GM18907 (cell line): ENCODE measurements around the gene STARD9.
"Not testable (repeated sequence)": the region's sequence is repeated elsewhere in the genome, so short reads cannot be mapped to it uniquely, and the experiment has no call there.

Experiments
- ATAC-seq: cut with Tn5 transposase; IDR thresholded peaks from one replicate; pipeline ENCODE4 v1.9.1; 2021; ENCODE audit warnings: mild to moderate bottlenecking, moderate library complexity; ENCODE audit not compliant: unreplicated experiment

STARD9 gene

DNA sequence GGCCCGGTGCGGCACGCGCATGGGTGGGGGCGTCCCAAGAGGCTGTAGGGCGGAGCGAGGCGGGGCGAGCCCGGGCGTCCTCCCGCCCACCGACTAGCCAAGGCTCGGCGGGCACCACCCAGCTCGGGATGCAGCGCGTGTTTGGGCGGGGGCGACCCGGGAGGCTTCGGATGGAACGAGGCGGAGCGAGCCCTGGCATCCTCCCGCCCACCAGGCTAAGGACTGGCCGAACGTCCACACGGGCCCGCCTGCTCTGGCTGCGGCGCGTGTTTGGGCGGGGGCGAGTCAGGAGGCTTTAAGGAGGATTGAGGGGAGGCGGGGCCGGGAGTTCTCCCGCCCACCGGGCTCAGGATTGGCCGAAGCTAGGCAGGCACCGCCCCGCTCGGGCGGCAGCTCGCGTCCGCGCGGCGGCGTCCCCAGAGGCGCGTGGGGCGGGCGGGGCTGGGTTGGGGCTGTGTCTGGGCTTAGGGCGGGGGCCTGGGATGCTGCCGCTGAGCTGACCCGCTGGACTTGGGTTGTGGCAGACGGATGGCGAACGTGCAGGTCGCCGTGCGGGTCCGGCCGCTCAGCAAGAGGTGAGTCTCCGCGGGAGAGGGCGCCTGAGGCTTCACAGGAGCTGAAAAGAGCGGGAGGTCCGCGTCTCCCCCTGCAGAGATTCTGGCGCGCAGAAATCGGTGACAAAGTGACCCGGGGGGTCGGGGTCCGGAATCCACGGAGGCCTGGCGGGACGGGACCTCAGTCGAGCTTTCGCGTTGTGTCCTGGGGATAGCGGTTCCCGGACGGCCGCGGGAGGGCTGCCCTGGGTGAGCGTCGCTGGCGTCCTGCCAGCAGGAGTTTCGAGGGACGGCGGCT, at the start of gene STARD9:
Gene STARD9, plus strand, starts transcription at position 419 of the 852 bp plus-strand sequence. Its CDS starts 110 bp downstream, at position 529.
- ATAC-seq: peak; percentile 92

GRCh38 chr15:42528970-42529369, 46.4 kb upstream of the STARD9 start:
- no peak for ATAC-seq

DNA sequence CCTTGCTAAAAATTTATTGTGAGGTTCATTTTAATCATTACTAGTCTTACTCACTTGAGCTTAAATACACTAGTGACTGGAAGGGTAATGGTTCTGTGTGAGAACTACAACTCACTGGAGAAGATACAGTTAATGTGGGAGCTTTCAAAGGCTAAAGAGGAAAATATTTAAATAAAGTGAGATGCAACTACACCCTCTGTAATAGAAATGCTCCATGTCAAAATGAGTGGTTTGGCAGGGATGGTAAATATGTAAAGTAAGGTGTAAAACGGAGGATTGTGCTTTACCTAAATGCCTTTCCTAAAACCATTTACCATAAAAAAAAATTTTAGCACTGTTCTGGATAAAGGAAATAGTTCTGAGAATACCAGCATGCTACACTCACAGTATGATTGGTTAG, 42.2 kb upstream of the STARD9 start:
- ATAC-seq: no peak

- ATAC-seq: no peak
Observed at GRCh38 chr15:42544853-42545629, 30.4 kb upstream of the STARD9 start.

DNA sequence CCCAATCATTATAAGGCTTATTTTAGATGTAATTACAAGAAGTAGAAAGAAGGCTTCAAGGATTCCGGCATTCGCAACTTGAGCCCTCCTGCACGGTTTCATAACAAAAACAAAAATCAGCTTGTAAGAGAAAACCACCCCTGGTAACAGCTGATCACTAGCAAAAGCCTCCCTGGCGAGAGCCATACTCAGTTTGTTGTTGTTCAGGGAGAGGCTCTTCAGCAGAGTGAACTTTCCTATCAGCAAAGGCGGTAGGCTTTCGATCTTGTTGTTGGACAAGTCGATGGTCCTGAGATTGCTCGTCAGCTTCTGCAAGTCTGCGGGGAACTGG, 27.5 kb upstream of the STARD9 start:
- ATAC-seq: peak; percentile 17

GRCh38 chr15:42548249-42549031, 27.0 kb upstream of the STARD9 start, which contains the start of the genes HAUS2 and LRRC57:
HAUS2 (plus strand) TSS chr15:42548838; CDS start chr15:42548873, 35 bp downstream.
LRRC57 (minus strand) TSS chr15:42548793; CDS start chr15:42548434, 359 bp downstream.
- ATAC-seq: peak; percentile 87

GRCh38 chr15:42549032-42549491, 26.3 kb upstream of the STARD9 start:
- ATAC-seq: peak; percentile 46

DNA sequence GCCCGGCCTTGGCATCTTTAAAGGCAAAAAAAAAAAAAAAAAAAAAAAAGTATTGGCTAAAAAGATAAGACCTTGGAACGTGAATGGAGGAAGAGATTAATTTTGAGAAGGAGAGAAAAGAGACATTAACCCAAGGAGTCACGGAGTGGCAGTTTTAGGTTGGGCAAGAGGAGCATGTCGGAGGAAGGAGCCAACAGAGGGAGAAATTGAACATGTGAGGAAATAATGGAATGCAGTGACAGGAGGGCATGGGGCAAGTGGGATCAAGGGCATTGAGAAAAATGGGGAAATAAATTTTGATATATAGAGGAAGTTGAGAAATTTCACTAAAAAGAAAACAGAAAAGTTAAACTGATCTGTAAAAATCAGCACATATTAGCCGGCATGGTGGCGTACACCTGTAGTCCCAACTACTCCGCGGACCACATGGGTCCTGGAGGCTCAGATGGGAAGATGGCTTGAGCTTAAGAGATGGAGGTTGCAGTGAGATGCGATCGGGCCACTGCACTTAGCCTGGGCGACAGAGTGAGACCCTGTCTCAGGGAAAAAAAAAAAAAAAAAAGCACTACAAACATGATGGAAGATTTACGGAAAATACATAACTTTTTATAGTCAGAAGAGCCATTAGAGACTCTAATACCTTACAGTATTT, 25.5 kb upstream of the STARD9 start:
- ATAC-seq: no peak

DNA sequence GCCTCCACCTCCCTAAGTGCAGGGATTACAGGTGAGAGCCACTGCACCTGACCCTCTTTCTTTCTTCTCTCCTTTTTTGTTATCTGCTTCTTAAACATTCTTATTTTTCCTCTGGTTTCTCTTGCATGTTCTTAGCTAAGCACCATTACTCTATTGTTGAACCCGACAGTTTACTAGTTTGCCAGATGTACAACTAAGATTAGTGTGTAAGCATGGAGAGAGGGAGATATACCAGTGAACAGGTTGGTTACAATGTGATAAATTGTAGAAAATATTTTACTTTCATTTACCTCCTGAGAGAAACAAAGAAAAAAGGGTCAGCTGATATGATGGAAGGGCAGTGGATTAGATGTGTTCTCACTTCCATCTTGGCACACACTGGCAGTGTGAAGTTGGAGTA, 21.9 kb upstream of the STARD9 start:
- ATAC-seq: no peak

DNA sequence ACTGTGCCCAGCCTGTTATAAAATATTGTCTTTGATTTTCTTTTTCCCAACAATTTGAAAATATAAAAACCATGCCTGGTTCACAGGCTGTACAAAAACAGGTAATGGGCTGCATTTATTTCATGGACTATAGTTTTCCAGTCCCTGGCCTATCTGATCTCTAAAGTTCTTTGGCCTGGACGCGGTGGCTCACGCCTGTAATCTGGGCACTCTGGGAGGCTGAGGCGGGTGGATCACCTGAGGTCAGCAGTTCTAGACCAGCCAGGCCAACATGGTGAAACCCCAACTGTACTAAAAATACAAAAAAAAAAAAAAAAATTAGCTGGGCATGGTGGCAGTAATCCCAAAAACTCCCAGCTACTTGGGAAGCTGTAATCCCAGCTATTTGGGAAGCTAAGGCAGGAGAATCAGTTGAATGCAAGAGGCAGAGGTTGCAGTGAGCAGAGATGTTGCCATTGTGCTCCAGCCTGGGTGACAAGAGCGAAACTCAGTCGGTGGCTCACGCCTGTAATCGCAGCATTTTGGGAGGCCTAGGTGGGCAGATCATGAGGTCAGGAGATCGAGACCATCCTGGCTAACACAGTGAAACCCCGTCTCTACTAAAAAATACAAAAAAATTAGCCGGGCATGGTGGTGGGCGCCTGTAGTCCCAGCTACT, 18.7 kb upstream of the STARD9 start:
- not testable (repeated sequence) for ATAC-seq

DNA sequence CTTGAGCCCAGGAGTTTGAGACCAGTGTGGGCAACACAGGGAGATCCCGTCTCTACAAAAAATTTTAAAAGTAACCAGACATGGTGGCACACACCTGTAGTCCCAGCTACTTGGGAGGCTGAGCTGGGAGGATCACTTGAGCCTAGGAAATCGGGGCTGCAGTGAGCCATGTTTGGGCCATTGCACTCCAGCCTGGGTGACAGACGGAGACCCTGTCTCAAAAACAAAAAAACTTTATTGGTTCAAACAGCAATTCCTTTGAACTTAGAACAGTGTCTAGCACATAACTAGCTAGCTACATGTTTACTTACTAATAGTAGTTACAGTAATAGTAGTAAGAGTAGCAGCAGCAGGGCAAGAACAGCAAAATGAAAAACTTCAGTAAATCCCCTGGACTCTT, 16.7 kb upstream of the STARD9 start:
- no peak for ATAC-seq

- no peak for ATAC-seq
Observed at GRCh38 chr15:42576040-42576594, 711 bp downstream of the STARD9 start.

DNA sequence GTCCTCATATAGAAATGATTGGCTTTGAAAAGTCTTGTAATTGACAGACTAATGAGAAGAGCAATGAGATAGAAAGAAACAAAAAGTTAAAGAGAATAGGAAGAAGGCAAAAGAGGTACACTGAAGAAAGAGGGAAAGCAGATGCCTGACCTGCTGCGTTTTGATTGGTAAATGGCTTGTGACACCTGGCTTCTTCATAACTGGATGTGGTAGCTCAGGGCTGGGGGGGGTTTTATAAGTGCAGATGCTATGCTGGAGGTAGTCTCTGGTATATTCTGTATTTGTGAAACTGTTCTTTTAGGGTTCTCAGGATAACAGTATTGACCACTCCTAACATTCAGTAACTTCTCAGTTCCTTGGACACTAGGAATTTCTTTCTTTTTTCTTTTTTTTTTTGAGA, 1.4 kb downstream of the STARD9 start:
- no peak for ATAC-seq

DNA sequence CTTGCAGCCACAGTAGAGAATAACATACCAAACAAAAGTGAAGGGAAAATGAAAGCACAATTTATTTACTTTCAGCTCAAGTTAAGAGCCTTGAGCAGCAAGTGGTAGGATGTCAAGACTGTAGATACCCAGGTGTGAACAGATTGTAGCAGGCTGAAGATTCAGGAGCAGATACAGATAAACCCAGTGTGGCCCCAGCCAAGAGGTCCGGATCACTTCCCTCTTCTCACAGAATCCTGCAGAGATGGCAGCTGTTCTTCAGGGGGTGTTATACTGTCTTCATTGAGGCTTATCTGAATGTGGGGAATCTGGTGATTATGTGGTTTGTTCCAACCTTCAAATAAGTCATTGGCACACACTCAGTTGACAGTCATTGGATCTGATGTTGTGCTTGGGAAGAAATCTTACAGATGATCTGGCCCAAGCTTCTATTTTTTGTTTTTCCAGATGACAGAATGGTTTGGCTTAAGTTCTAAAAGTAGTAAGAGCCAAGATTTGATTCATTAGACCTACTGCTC, 2.2 kb downstream of the STARD9 start:
- ATAC-seq: no peak

- ATAC-seq: no peak
Observed at GRCh38 chr15:42578984-42579537, 3.7 kb downstream of the STARD9 start.

DNA sequence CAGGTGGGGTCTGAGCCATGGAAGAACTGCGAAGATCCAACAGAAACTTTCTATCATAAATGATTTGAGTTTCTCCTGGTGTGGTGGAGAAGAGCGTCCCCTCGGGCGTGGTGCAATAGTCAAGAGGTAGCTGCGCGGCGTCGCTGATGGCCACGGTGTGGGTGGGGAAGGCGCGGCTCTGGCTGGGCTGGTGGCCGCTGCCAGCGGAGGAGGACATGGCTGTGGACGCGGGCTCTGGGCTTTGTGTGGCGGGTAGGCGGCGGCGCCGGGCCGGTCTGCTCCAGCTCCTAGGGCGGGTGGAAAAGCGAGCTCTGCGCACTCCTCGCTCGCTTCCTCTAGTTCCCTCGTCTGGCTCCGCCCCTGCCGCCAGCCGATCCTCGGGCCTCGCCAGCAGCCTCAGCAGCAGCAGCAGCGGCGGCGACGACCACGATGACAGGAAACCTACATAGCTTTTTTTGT, 5.9 kb downstream of the STARD9 start:
- peak; percentile 77 for ATAC-seq

DNA sequence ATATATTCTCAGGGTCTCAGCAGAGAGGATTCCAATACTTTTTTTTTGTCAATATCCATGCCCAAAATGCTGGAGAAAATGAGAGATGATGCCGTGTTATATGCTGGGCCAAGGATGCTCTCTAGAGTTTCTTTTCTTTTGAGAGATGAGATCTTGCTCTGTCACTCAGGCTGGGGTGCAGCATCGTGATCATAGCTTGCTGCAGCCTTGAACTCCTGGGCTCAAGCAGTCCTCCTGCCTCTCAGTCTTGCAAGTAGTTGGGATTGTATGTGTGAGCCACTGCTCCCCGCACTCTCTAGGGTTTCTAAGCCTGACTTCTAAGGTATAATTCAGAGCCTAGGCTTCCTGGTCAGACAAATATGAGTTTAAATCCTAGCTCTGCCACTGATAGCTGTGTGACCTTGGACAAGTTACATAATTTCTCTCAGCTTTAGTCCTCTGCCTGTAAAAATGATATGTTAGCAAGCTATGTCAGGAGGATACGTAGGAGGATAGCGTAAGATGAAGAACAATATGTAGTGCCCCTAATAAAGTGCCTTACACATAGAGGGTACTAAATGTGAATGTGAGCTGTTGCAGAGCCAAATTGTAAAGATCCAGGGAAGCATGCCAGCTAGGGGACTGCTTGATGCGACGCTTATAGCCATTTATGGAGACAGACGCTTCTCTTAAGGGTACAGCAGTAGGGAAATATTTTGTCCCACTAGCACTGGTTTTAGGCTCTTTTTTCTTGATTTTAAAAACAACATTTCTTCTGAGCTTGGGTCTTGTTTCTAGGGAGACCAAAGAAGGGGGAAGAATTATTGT, 7.4 kb downstream of the STARD9 start:
- ATAC-seq: no peak
